H1 (cell line): Measurements from ENCODE around the gene ADIPOR2. TPM values are rescaled to one million over a fixed set of nuclear protein-coding genes. Genes with fewer than 3 reads are reported as not detected.
A peak's percentile ranks its signal among the peaks of the same experiment; 100 is the strongest.

ENCODE experiments used
- CTCF ChIA-PET: fragments of 300-600 bp; sonication (Branson Sonifier 250); formaldehyde crosslinking; loops from one replicate; lab custom pipeline; 2021; ENCODE audit not compliant: partially characterized antibody; lab: Charles Lee
- POLR2A ChIA-PET: fragments of 300-600 bp; sonication (Branson Sonifier 250); formaldehyde crosslinking; loops from one replicate; lab custom pipeline; 2021; ENCODE audit warnings: inconsistent platforms; ENCODE audit not compliant: partially characterized antibody; lab: Charles Lee
- DNase-seq, 2 experiments: peaks; one replicate each; pipeline versions ENCODE4 v3.0.0 to v3.0.0-alpha.2; 2010 to 2022; ENCODE audit warnings: low spot score in 2 of 2, low read depth in 1 of 2, mixed read lengths in 1 of 2
- FAIRE-seq: peaks from 2 replicates; lab custom pipeline; 2011; peaks lifted over from hg19 to GRCh38; lab: Jason Lieb, UNC
- H2AFZ ChIP-seq: 2 replicates; pipeline ENCODE4 v1.8.1; 2012; ENCODE audit warnings: low read length, inconsistent platforms
- H2AK5ac ChIP-seq: 2 replicates; pipeline ENCODE4 v1.6.1; 2013; ENCODE audit warnings: low read depth, low read length
- H2BK120ac ChIP-seq: replicated peaks from 2 replicates; pipeline ENCODE3; 2013; ENCODE audit warnings: low read depth, low read length, inconsistent platforms
- H2BK12ac ChIP-seq: 2 replicates; pipeline ENCODE4 v1.6.1; 2013; ENCODE audit warnings: low read depth, low read length
- H2BK15ac ChIP-seq: 2 replicates; pipeline ENCODE4 v1.6.1; 2013; ENCODE audit warnings: low read length
- H2BK20ac ChIP-seq: 2 replicates; pipeline ENCODE4 v1.6.1; 2013; ENCODE audit warnings: low read length
- H2BK5ac ChIP-seq: 2 replicates; pipeline ENCODE4 v1.6.1; 2013; ENCODE audit warnings: low read depth, low read length
- H3K14ac ChIP-seq: 2 replicates; pipeline ENCODE4 v1.6.1; 2013; ENCODE audit warnings: inconsistent platforms; ENCODE audit not compliant: insufficient read length
- H3K18ac ChIP-seq: 2 replicates; pipeline ENCODE4 v1.6.1; 2013; ENCODE audit warnings: low read length; ENCODE audit errors: extremely low read depth
- H3K23ac ChIP-seq: 2 replicates; pipeline ENCODE4 v1.6.1; 2013; ENCODE audit warnings: inconsistent platforms; ENCODE audit not compliant: insufficient read length
- H3K23me2 ChIP-seq: 2 replicates; pipeline ENCODE4 v1.6.1; 2013; ENCODE audit warnings: low read depth, low read length
- H3K27ac ChIP-seq: 2 replicates; pipeline ENCODE4 v1.6.1; 2011; ENCODE audit warnings: low read depth, low read length, inconsistent platforms
- H3K27me3 ChIP-seq, 4 experiments: replicated peaks in 1 of 4; 1 replicate in 1 of 4; 2 replicates in 3 of 4; pipeline versions ENCODE4 v1.6.1 to v1.8.1; 2011 to 2013; ENCODE audit warnings: low read length in 3 of 4, mild to moderate bottlenecking in 3 of 4, inconsistent platforms in 2 of 4, mixed read lengths in 2 of 4, moderate library complexity in 1 of 4; ENCODE audit not compliant: control insufficient read depth in 3 of 4, insufficient read depth in 3 of 4; ENCODE audit errors: extremely low read depth in 1 of 4
- H3K36me3 ChIP-seq, 4 experiments: 2 replicates each; pipeline versions ENCODE4 v1.6.1 to v1.8.1; 2011 to 2013; ENCODE audit warnings: mild to moderate bottlenecking in 4 of 4, low read length in 3 of 4, moderate library complexity in 2 of 4, control low read depth in 1 of 4, inconsistent platforms in 1 of 4; ENCODE audit not compliant: insufficient read depth in 4 of 4, control insufficient read depth in 2 of 4
- H3K4ac ChIP-seq: replicated peaks from 2 replicates; pipeline ENCODE3; 2013; ENCODE audit warnings: low read length, low read depth, mixed read lengths, inconsistent platforms; ENCODE audit not compliant: insufficient read length
- H3K4me1 ChIP-seq, 4 experiments: replicated peaks in 1 of 4; 1 replicate in 1 of 4; 2 replicates in 3 of 4; pipeline versions ENCODE4 v1.6.1 to v1.8.1; 2011 to 2013; ENCODE audit warnings: low read length in 3 of 4, inconsistent platforms in 2 of 4, mixed read lengths in 1 of 4; ENCODE audit not compliant: insufficient read depth in 4 of 4, control insufficient read depth in 3 of 4
- H3K4me2 ChIP-seq, 2 experiments: 2 replicates each; pipeline versions ENCODE4 v1.6.1 to v1.8.1; 2011 to 2013; ENCODE audit warnings: low read depth in 2 of 2, low read length in 2 of 2, control low read depth in 1 of 2, inconsistent platforms in 1 of 2, mild to moderate bottlenecking in 1 of 2; ENCODE audit not compliant: insufficient read depth in 1 of 2
- H3K4me3 ChIP-seq, 4 experiments: fragments of 200-600, 300-600 bp in 1 of 4; sonication (generic), shearing (Covaris generic), sonication (Bioruptor Twin) in 1 of 4; 2 replicates each; pipeline versions ENCODE4 v1.5.1 to v1.8.1; 2011 to 2016; ENCODE audit warnings: low read length in 4 of 4, low read depth in 3 of 4, control low read depth in 2 of 4, inconsistent platforms in 2 of 4, mild to moderate bottlenecking in 2 of 4, mixed read lengths in 1 of 4, moderate library complexity in 1 of 4; ENCODE audit not compliant: insufficient read depth in 2 of 4; ENCODE audit errors: extremely low read depth in 1 of 4
- H3K56ac ChIP-seq: replicated peaks from 2 replicates; pipeline ENCODE3; 2013; ENCODE audit warnings: low read depth, mild to moderate bottlenecking, mixed read lengths, low read length, inconsistent platforms; ENCODE audit not compliant: insufficient read length
- H3K79me1 ChIP-seq: 2 replicates; pipeline ENCODE4 v1.6.1; 2013; ENCODE audit warnings: low read depth, low read length, control low read depth
- H3K79me2 ChIP-seq, 2 experiments: 2 replicates each; pipeline versions ENCODE4 v1.6.1 to v1.8.1; 2012 to 2013; ENCODE audit warnings: low read length in 2 of 2, mild to moderate bottlenecking in 2 of 2, inconsistent platforms in 1 of 2; ENCODE audit not compliant: insufficient read depth in 2 of 2, control insufficient read depth in 1 of 2
- H3K9ac ChIP-seq, 4 experiments: replicated peaks in 1 of 4; 1 replicate in 1 of 4; 2 replicates in 3 of 4; pipeline versions ENCODE4 v1.6.1 to v1.8.1; 2011 to 2013; ENCODE audit warnings: low read depth in 3 of 4, low read length in 3 of 4, control low read depth in 2 of 4, mild to moderate bottlenecking in 2 of 4, moderate library complexity in 2 of 4, inconsistent platforms in 1 of 4; ENCODE audit errors: extremely low read depth in 1 of 4
- H3K9me3 ChIP-seq, 2 experiments: 2 replicates each; pipeline versions ENCODE4 v1.6.1 to v1.8.1; 2012 to 2013; ENCODE audit warnings: mild to moderate bottlenecking in 2 of 2, moderate library complexity in 2 of 2, control low read depth in 1 of 2, inconsistent platforms in 1 of 2, low read depth in 1 of 2, low read length in 1 of 2, mixed read lengths in 1 of 2; ENCODE audit not compliant: insufficient read depth in 2 of 2
- H4K20me1 ChIP-seq, 2 experiments: replicated peaks in 1 of 2; 2 replicates each; pipeline versions ENCODE3 to v1.8.1; 2011 to 2013; ENCODE audit warnings: inconsistent platforms in 2 of 2, low read length in 2 of 2, mild to moderate bottlenecking in 1 of 2; ENCODE audit not compliant: insufficient read depth in 2 of 2, control insufficient read depth in 1 of 2
- H4K5ac ChIP-seq: 2 replicates; pipeline ENCODE4 v1.6.1; 2013; ENCODE audit warnings: low read length, low read depth, mixed read lengths, inconsistent platforms; ENCODE audit not compliant: insufficient read length
- H4K8ac ChIP-seq: 2 replicates; pipeline ENCODE4 v1.8.0; 2013; ENCODE audit warnings: mild to moderate bottlenecking, moderate library complexity, low read length, inconsistent platforms; ENCODE audit not compliant: insufficient read depth; ENCODE audit errors: extremely low read depth
- H4K91ac ChIP-seq: replicated peaks from 2 replicates; pipeline ENCODE3; 2013; ENCODE audit warnings: low read length, mixed read lengths, inconsistent platforms; ENCODE audit not compliant: insufficient read length
- NANOG ChIP-seq: IDR thresholded peaks from 2 replicates; pipeline ENCODE4 v1.6.1; 2011; ENCODE audit warnings: low read length, low read depth, mild to moderate bottlenecking, inconsistent platforms; ENCODE audit not compliant: insufficient read depth, poor library complexity, severe bottlenecking
- SIRT6 ChIP-seq: IDR thresholded peaks from one replicate; pipeline ENCODE4 v1.7.1; 2012; ENCODE audit warnings: low read length, inconsistent platforms
- WGBS, 2 experiments: shearing (Covaris generic) in 1 of 2; methylation state at CpG; one replicate each; pipeline versions ENCODE4 v1.1.6 to v1.1.7; 2013 to 2015; ENCODE audit warnings: low lambda C conversion rate in 2 of 2, mixed read lengths in 2 of 2, inconsistent platforms in 1 of 2, low coverage in 1 of 2, missing lambda C conversion rate in 1 of 2; ENCODE audit not compliant: insufficient replicate concordance in 2 of 2, insufficient coverage in 1 of 2, insufficient read length in 1 of 2; ENCODE audit errors: extremely low coverage in 1 of 2, missing lambda C conversion rate in 1 of 2; 5-methylcytosine and 5-hydroxymethylcytosine counted together
- polyA plus RNA-seq, 7 experiments: library from polyadenylated mRNA; depleted of rRNA in 3 of 7; stranded (reverse) in 5 of 7; unstranded in 2 of 7; fragments of >200 nt in 5 of 7; fragments of 200-250 nt in 2 of 7; gene quantifications; 1 replicate in 5 of 7; 2 replicates in 1 of 7; 4 replicates in 1 of 7; pipeline versions ENCODE4 v1.2.1 to v1.2.3, GENCODE V29; 2011 to 2013; ENCODE audit warnings: missing spikeins in 2 of 7, mixed read lengths in 2 of 7
- total RNA-seq: library from RNA; stranded (reverse); fragmentation: NEBNext Ultra II Directional; extraction: Animal tissue kit (Norgen Biotek cat#: 25700); gene quantifications from 2 replicates; pipeline ENCODE4 v1.2.1, GENCODE V29; 2021

ADIPOR2 gene
- total and polyA plus RNA-seq, 2 of the 8 experiments (the other 6 are each of a cell fraction or from before 2014, with no cell fraction given): 17.5 to 50.8 TPM

DNA sequence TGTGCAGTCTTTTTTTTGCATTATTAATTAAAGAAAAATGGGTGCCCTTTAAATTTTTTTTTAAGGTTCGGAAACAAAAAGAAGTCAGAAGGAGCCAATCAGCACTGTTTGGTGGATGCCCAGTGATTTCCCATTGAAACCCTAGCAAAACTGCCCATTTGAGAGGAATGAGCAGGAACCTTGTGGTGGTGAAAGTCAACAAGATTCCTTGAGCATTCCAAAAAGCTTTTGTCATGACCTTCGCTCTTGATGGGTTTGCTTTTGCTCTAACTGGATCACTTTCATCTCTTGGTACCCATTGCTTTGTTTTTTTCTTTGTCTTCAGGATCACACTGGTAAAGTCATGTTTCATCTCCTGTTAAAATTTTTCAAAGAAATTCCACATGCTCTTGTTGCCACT lies 54.1 kb downstream of the ADIPOR2 start:
- Histone ChIP-seq H4K91ac (no peak overlapping the region), H4K20me1 (peaks cover 2 to 3% of the 10 kb centered on the region in 2 experiments), H3K4me3 (no peak overlapping the region), H3K36me3 (peaks cover 0 to 6% (median 1%) of the 10 kb centered on the region in 4 experiments; a peak in 2 of 8 replicates), H3K4me1 (peaks cover 0 to 7% (median 1%) of the 10 kb centered on the region in 4 experiments; a peak in 2 of 7 replicates), H3K27me3 (peaks cover 0 to 2% (median under 1%) of the 10 kb centered on the region in 4 experiments; a peak in 1 of 7 replicates), H4K5ac (no peak overlapping the region), H2BK12ac (no peak overlapping the region), H3K27ac (no peak overlapping the region), H3K23ac (no peak overlapping the region), H2BK120ac (no peak overlapping the region), H2BK20ac (no peak overlapping the region), H2AK5ac (no peak overlapping the region), H3K79me2 (peaks cover 0 to 73% of the 10 kb centered on the region in 2 experiments; a peak in 2 of 4 replicates), H3K14ac (no peak overlapping the region), H3K79me1 (no peaks in the 10 kb centered on the region; the same call in 1 of the 2 replicates), H2AFZ (no peak overlapping the region), H3K9me3 (no peaks in the 10 kb centered on the region; a peak in 1 of 4 replicates), H3K4ac (no peak overlapping the region), H2BK5ac (no peak overlapping the region), H4K8ac (no peak overlapping the region), H3K4me2 (no peak overlapping the region), H3K18ac (no peak overlapping the region), H2BK15ac (no peak overlapping the region), H3K23me2 (no peaks in the 10 kb centered on the region), H3K56ac (no peak overlapping the region), H3K9ac (no peak overlapping the region)
- ChIA-PET POLR2A (no interaction called here), CTCF (interaction anchor here (0.6 to 1.9 kb wide), 2 partner anchors 10 to 162 kb away, joined by 3 to 5 read pairs; no protein-coding TSS in a partner anchor)
- WGBS, 2 experiments: 82% methylated on average over 2 of the region's 2 CpGs; no CpG with 5 or more reads in 1 of the 2 experiments
- FAIRE-seq (peak; percentile 73), DNase-seq (no peak)
- TF ChIP-seq NANOG (peak; percentile 47), SIRT6 (no peak)
